A549 (cell line): ENCODE data around the gene POLR2L.
A peak's percentile ranks its signal among the peaks of the same experiment; 100 is the strongest.

Experiments used
- CTCF ChIP-seq: fragments of >200 bp; sonication (Bioruptor Twin); formaldehyde crosslinking; IDR thresholded peaks from 3 replicates; pipeline ENCODE4 v1.5.1; 2016
- E2F6 ChIP-seq: IDR thresholded peaks from 2 replicates; pipeline ENCODE4 v1.6.1; 2012; ENCODE audit warnings: low read depth, borderline replicate concordance
- POLR2A ChIP-seq: IDR thresholded peaks from 2 replicates; pipeline ENCODE4 v1.6.1; 2012; ENCODE audit warnings: mild to moderate bottlenecking, low read length
- POLR2AphosphoS2 ChIP-seq: conservative IDR thresholded peaks from 2 replicates; pipeline ENCODE4 v1.6.1; 2012; ENCODE audit warnings: low read length, improper control_type of control experiment, inconsistent platforms
- RAD21 ChIP-seq, 2 experiments: fragments of >200 bp in 1 of 2; sonication (Bioruptor Twin) in 1 of 2; formaldehyde crosslinking in 1 of 2; IDR thresholded peaks in 1 of 2; conservative IDR thresholded peaks in 1 of 2; 2 replicates in 1 of 2; 3 replicates in 1 of 2; pipeline ENCODE4 v1.6.1; 2012 to 2018; ENCODE audit warnings: inconsistent platforms in 1 of 2
- SMC3 ChIP-seq: fragments of >200 bp; sonication (Bioruptor Twin); formaldehyde crosslinking; IDR thresholded peaks from 3 replicates; pipeline ENCODE4 v1.6.1; 2018; ENCODE audit warnings: inconsistent platforms
- ZSCAN20 ChIP-seq: fragments of 250-450 bp; sonication (Bioruptor Pico); IDR thresholded peaks from 2 replicates; pipeline ENCODE4 v1.8.0; 2022; ENCODE audit warnings: mild to moderate bottlenecking, moderate library complexity
- TF ChIP-seq, protein P1 (sequence below): IDR thresholded peaks from 2 replicates; pipeline ENCODE4 v1.6.1; 2012
- TF ChIP-seq, protein P2 (sequence below): fragments of 450-650 bp; IDR thresholded peaks from 2 replicates; pipeline ENCODE4 v1.6.1; 2014; ENCODE audit warnings: antibody characterized with exemption

- TF ChIP-seq CTCF (no peak), E2F6 (no peak), POLR2A (peak; percentile 28; the same call in 1 of the 2 replicates), POLR2AphosphoS2 (no peak; the same call in none of the 2 replicates), SMC3 (no peak), ZSCAN20 (CRISPR knock-in tag) (no peak), RAD21 (conservative IDR thresholded peaks at IDR 0.05 in 1 of 2, IDR thresholded peaks at IDR 0.05 in 1 of 2) (no peak)
- TF ChIP-seq, protein P1, sequence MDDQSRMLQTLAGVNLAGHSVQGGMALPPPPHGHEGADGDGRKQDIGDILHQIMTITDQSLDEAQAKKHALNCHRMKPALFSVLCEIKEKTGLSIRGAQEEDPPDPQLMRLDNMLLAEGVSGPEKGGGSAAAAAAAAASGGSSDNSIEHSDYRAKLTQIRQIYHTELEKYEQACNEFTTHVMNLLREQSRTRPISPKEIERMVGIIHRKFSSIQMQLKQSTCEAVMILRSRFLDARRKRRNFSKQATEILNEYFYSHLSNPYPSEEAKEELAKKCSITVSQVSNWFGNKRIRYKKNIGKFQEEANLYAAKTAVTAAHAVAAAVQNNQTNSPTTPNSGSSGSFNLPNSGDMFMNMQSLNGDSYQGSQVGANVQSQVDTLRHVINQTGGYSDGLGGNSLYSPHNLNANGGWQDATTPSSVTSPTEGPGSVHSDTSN: no peak; the same call in none of the 2 replicates
- TF ChIP-seq, protein P2, sequence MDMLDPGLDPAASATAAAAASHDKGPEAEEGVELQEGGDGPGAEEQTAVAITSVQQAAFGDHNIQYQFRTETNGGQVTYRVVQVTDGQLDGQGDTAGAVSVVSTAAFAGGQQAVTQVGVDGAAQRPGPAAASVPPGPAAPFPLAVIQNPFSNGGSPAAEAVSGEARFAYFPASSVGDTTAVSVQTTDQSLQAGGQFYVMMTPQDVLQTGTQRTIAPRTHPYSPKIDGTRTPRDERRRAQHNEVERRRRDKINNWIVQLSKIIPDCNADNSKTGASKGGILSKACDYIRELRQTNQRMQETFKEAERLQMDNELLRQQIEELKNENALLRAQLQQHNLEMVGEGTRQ: no peak
These were observed 4.9 kb downstream of the POLR2L start for GRCh38 chr11:837189-837989.
